HAP-1 (cell line): ENCODE results near the gene LRRC28.

Experiments used
- DNase-seq, 2 experiments: peaks; one replicate each; pipeline ENCODE4 v3.0.0-alpha.2; 2016 to 2020; ENCODE audit warnings: low spot score in 2 of 2
- H3K27me3 ChIP-seq: fragments of 250-450 bp; sonication (Bioruptor Pico); 2 replicates; pipeline ENCODE4 v1.5.1; 2020; ENCODE audit warnings: low read depth, mild to moderate bottlenecking, moderate library complexity
- H3K36me3 ChIP-seq: fragments of 250-450 bp; sonication (Bioruptor Pico); replicated peaks from 2 replicates; pipeline ENCODE4 v1.5.1; 2020; ENCODE audit warnings: mild to moderate bottlenecking
- H3K4me1 ChIP-seq: fragments of 250-450 bp; sonication (Bioruptor Pico); 2 replicates; pipeline ENCODE4 v1.5.1; 2020; ENCODE audit warnings: mild to moderate bottlenecking
- H3K4me3 ChIP-seq: fragments of 250-450 bp; sonication (Bioruptor Pico); 2 replicates; pipeline ENCODE4 v1.5.1; 2020; ENCODE audit warnings: mild to moderate bottlenecking, moderate library complexity
- H3K9me3 ChIP-seq: fragments of 250-450 bp; sonication (Bioruptor Pico); 2 replicates; pipeline ENCODE4 v1.5.1; 2020; ENCODE audit warnings: mild to moderate bottlenecking, moderate library complexity
- in situ Hi-C: fragments of 300-500 bp; cut with MboI; formaldehyde crosslinking; loops from 3 replicates; pipeline ENCODE4 v1.14.3; 2020; ENCODE audit warnings: low sequenced_read_pairs, inconsistent platforms, mixed read lengths

Gene LRRC28

DNA sequence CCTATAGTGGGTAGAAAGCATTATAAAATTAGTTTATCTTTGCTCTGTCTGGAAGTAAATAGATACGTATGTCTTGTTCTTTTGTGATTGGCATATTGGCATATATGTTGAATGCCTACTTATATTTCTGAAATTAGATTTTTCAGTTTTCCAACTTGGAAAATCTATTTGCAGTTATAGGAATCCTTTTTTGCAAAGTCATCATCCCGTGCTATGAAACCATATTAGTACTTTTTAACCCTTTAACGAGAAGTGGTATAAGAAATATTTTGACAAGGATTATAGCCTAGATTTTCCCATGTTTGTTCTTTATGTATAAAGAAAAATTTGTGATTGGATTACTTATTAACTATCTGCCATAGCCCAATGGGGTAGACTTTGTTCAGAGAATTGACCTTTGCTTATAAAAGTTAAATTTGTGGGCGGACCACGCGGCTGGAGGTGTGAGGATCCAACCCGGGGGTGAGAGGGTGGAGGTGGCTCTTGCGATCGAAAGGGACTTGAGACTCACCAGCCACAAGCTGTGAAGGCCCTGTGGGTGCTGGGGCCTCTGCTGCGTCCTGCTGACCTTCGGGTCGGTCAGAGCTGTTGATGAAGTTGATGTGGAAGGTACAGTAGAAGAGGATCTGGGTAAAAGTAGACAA lies 5.9 kb downstream of the LRRC28 start:
- no peaks in the 10 kb centered on the region for H3K27me3 ChIP-seq
- DNase-seq = no peak
- in situ Hi-C loops = loop anchor here (25.0 kb wide), 1 partner anchor 655 kb away; no protein-coding TSS in a partner anchor
- H3K36me3 ChIP-seq = no peaks in the 10 kb centered on the region
- H3K9me3 ChIP-seq = no peaks in the 10 kb centered on the region
- no peak overlapping the region for H3K4me3 ChIP-seq
- no peaks in the 10 kb centered on the region for H3K4me1 ChIP-seq

DNA sequence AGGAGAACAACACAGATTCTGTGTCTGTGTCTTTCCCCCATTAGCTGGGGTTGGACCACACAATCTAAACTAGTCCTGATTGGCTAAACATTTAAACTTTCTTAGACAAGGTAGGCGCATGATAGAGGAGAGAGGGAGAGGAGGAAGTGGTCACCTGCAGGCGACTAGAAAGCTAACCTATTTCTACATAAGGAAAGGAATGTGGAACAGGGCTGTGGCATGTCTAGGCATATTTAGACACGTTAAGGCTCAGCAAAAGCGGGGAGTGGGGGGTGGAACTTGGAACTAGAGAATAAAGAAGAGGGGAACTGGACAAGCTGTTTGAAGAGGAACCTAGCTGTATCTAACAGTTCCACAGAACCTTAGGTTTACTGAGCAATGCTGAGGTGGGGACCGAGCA lies 12.8 kb downstream of the LRRC28 start:
- H3K9me3 ChIP-seq = no peaks in the 10 kb centered on the region
- no peaks in the 10 kb centered on the region for H3K36me3 ChIP-seq
- no peak for DNase-seq
- H3K27me3 ChIP-seq = no peaks in the 10 kb centered on the region
- H3K4me3 ChIP-seq = no peak overlapping the region
- in situ Hi-C loops = loop anchor here (25.0 kb wide), 1 partner anchor 648 kb away; no protein-coding TSS in a partner anchor
- H3K4me1 ChIP-seq = no peaks in the 10 kb centered on the region

- H3K27me3 ChIP-seq = no peaks in the 10 kb centered on the region
- no peak overlapping the region for H3K4me3 ChIP-seq
- no peaks in the 10 kb centered on the region for H3K4me1 ChIP-seq
- no peaks in the 10 kb centered on the region for H3K36me3 ChIP-seq
- no peak for DNase-seq
- in situ Hi-C loops = loop anchor here (25.0 kb wide), 1 partner anchor 647 kb away; no protein-coding TSS in a partner anchor
- H3K9me3 ChIP-seq = no peaks in the 10 kb centered on the region
Observed at GRCh38 chr15:99265541-99266070, 14.3 kb downstream of the LRRC28 start.

DNA sequence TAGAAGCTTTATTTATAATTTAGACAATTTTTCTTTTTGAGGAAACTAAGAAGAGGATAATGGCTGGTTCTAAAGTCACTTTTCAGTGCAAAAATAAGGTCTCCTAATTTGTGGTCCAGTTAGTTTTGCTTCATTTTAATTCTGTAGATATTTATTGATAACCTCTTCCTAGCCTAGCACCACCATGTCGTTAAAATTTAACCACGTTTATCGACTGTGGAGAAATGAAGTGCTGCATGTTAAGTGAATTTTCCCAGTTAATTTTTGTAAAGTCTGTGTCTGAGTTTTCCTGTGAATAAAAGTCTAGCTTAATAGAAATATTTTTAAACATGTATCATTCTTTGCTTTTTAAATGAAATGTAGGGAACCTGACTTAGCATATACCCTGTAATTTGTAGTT lies 16.7 kb downstream of the LRRC28 start:
- Histone ChIP-seq H3K9me3 (no peaks in the 10 kb centered on the region), H3K4me1 (no peaks in the 10 kb centered on the region), H3K27me3 (no peaks in the 10 kb centered on the region), H3K4me3 (no peak overlapping the region), H3K36me3 (no peaks in the 10 kb centered on the region)
- in situ Hi-C loops = loop anchor here (25.0 kb wide), 1 partner anchor 644 kb away; no protein-coding TSS in a partner anchor
- DNase-seq = no peak

- Histone ChIP-seq H3K4me1 (no peaks in the 10 kb centered on the region), H3K36me3 (no peaks in the 10 kb centered on the region), H3K9me3 (no peaks in the 10 kb centered on the region), H3K27me3 (no peaks in the 10 kb centered on the region), H3K4me3 (no peak overlapping the region)
- no peak for DNase-seq
- in situ Hi-C loops = loop anchor here (25.0 kb wide), 1 partner anchor 644 kb away; no protein-coding TSS in a partner anchor
Observed at GRCh38 chr15:99268431-99268830, 17.1 kb downstream of the LRRC28 start.

DNA sequence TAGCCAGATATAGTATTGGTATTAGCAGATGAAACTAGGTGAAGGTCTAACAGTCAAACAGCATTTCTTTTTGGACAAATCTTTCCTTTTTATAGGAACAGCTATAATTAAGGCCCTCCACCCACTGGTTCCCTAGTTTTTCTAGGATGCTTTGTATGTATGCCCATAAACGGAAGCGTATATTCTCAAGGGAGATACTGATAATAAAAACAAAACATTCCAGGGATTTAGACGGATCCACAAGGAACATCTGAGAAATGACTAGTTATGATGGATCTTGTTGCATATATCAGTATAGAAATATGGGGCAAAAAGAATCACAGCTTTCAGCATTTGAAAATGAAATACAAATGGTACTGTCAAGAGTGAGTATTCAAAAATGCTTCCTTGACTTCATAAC lies 22.5 kb downstream of the LRRC28 start:
- H3K27me3 ChIP-seq = no peaks in the 10 kb centered on the region
- no peaks in the 10 kb centered on the region for H3K36me3 ChIP-seq
- DNase-seq = no peak
- in situ Hi-C loops = loop anchor here (25.0 kb wide), 1 partner anchor 638 kb away; no protein-coding TSS in a partner anchor
- no peaks in the 10 kb centered on the region; the same call in 1 of the 2 replicates for H3K4me1 ChIP-seq
- H3K9me3 ChIP-seq = no peaks in the 10 kb centered on the region
- no peak overlapping the region for H3K4me3 ChIP-seq

DNA sequence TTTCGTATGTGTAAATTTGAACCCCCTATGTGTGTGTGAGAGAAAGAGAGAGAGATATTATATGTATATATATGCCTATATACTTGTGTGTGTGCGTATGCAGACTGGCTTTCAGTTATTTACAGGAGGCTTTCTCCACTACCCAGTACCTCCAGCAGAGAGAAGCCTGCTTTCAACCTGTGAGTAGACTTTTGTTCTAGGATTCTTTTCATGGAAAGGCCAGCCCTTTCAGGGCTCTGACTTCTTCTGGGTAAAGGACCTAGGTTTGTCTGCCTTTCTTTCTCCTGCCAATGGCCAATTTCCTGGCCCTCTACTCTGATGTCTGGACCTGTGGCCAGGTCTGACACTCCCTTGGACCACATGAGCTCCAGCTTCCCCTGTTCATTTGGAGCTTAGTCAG lies 23.8 kb downstream of the LRRC28 start:
- no peak for DNase-seq
- Histone ChIP-seq H3K36me3 (no peaks in the 10 kb centered on the region), H3K4me1 (no peaks in the 10 kb centered on the region; the same call in 1 of the 2 replicates), H3K27me3 (no peaks in the 10 kb centered on the region), H3K9me3 (no peaks in the 10 kb centered on the region), H3K4me3 (no peak overlapping the region)
- in situ Hi-C loops = no loop called here

DNA sequence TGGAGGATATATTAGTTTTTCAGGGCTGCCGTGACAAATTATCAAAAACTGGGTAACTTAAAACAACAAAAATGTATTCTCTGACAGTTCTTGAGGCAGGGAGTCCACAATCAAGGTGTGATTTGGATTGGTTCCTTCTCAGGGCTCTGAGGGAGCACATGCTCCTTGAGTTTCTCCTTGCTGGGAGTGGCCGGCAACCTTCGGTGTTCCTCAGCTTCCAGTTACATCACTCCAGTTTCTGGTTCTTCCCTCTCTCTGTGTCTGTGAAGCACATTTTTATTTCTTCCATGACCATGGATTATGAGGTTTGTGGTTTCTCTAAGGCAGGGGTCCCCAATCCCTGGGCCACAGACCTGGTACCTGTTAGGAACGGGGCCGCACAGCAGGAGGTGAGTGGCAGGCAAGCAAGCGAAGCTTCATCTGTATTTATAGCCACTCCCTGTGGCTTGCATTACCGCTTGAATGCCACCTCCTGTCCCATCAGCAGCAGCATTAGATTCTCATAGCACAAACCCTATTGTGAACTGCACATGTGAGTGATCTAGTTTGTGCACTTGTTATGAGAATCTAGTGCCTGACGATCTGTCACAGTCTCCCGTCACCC lies 24.3 kb downstream of the LRRC28 start:
- H3K9me3 ChIP-seq = no peaks in the 10 kb centered on the region
- no peaks in the 10 kb centered on the region for H3K36me3 ChIP-seq
- no peak for DNase-seq
- no peak overlapping the region for H3K4me3 ChIP-seq
- no peaks in the 10 kb centered on the region; the same call in 1 of the 2 replicates for H3K4me1 ChIP-seq
- in situ Hi-C loops = no loop called here
- H3K27me3 ChIP-seq = no peaks in the 10 kb centered on the region

DNA sequence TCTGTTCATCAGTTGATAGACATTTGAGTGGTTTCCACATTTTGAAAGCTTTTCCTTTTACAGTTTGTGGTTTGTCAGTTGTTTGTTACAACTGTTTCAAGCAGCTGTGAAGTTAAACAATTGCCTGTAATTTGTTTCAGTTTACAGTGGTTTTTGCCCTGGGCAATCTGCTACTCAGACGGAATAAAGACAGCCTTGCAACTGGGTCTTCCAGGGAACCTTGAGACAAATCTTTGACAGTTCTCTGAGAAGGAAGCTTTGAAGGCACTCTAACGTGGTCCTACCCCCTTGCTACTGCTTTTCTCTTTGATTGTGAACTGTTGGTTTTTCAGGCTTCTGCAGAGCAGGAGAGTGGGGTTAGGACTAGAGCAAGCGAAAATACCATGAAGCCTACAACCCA lies 28.0 kb downstream of the LRRC28 start:
- Histone ChIP-seq H3K27me3 (no peaks in the 10 kb centered on the region), H3K36me3 (no peaks in the 10 kb centered on the region), H3K4me3 (no peak overlapping the region), H3K4me1 (peaks cover 5% of the 10 kb centered on the region), H3K9me3 (no peaks in the 10 kb centered on the region)
- in situ Hi-C loops = no loop called here
- no peak for DNase-seq

GRCh38 chr15:99279827-99280226 lies 28.5 kb downstream of the LRRC28 start:
- DNase-seq = no peak
- H3K4me3 ChIP-seq = no peak overlapping the region
- in situ Hi-C loops = loop anchor here (5.0 kb wide), 1 partner anchor 427 kb away; no protein-coding TSS in a partner anchor
- H3K9me3 ChIP-seq = no peaks in the 10 kb centered on the region
- peaks cover 5% of the 10 kb centered on the region for H3K4me1 ChIP-seq
- H3K36me3 ChIP-seq = no peaks in the 10 kb centered on the region
- no peaks in the 10 kb centered on the region for H3K27me3 ChIP-seq

- in situ Hi-C loops = loop anchor here (5.0 kb wide), 1 partner anchor 425 kb away; no protein-coding TSS in a partner anchor
- H3K27me3 ChIP-seq = no peaks in the 10 kb centered on the region
Observed at GRCh38 chr15:99282121-99282520, 30.8 kb downstream of the LRRC28 start.

GRCh38 chr15:99282586-99282985 lies 31.3 kb downstream of the LRRC28 start:
- Histone ChIP-seq H3K9me3 (no peaks in the 10 kb centered on the region), H3K36me3 (no peaks in the 10 kb centered on the region), H3K4me3 (no peak overlapping the region), H3K4me1 (peaks cover 5% of the 10 kb centered on the region), H3K27me3 (no peaks in the 10 kb centered on the region)
- in situ Hi-C loops = loop anchor here (5.0 kb wide), 1 partner anchor 425 kb away; no protein-coding TSS in a partner anchor
- no peak for DNase-seq

More at GRCh38 chr15:99282121-99282520, 30.8 kb downstream of the LRRC28 start:
- no peaks in the 10 kb centered on the region for H3K9me3 ChIP-seq
- H3K4me1 ChIP-seq = peaks cover 5% of the 10 kb centered on the region
- H3K36me3 ChIP-seq = no peaks in the 10 kb centered on the region
- H3K4me3 ChIP-seq = no peak overlapping the region
- no peak for DNase-seq

DNA sequence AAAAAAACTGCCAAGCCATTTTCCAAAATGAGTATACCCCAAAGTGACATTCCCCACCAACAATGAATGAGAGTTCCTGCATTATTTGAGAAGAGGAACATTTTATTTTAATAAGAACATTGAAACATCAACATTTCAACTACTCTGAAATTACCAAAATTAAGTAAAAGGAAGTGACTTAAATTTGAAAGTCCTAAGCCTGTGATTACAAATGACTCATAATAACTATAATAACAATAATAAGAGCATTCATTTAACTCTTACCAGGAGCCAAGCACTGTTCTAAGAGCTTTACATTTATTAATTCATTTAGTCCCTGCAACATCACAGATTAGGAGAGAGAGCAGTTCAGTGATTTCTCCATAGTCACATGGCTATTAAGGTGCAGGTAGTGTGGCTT lies 32.4 kb downstream of the LRRC28 start:
- no peak for DNase-seq
- no peaks in the 10 kb centered on the region for H3K36me3 ChIP-seq
- in situ Hi-C loops = loop anchor here (5.0 kb wide), 1 partner anchor 424 kb away; no protein-coding TSS in a partner anchor

GRCh38 chr15:99291643-99292042 lies 40.4 kb downstream of the LRRC28 start:
- no peak overlapping the region for H3K4me3 ChIP-seq

More for the DNA sequence above, 32.4 kb downstream of the LRRC28 start:
- H3K27me3 ChIP-seq = no peaks in the 10 kb centered on the region
- peaks cover 5% of the 10 kb centered on the region for H3K4me1 ChIP-seq
- no peaks in the 10 kb centered on the region for H3K9me3 ChIP-seq
- H3K4me3 ChIP-seq = no peak overlapping the region

More at GRCh38 chr15:99291643-99292042, 40.4 kb downstream of the LRRC28 start:
- H3K9me3 ChIP-seq = peaks cover 3% of the 10 kb centered on the region; the same call in 1 of the 2 replicates
- DNase-seq = no peak
- no peaks in the 10 kb centered on the region for H3K27me3 ChIP-seq
- in situ Hi-C loops = no loop called here
- H3K36me3 ChIP-seq = no peaks in the 10 kb centered on the region
- H3K4me1 ChIP-seq = peaks cover 10% of the 10 kb centered on the region
